ENCODE measurements around the gene PHF21B.

PHF21B gene

GRCh38 chr22:44955102-44955501, 54.7 kb downstream of the PHF21B start:
- no peak for DNase-seq

- no peak for DNase-seq
Observed at GRCh38 chr22:44954149-44954548, 55.7 kb downstream of the PHF21B start.

- DNase-seq: no peak
Observed at GRCh38 chr22:44952863-44953746, 56.7 kb downstream of the PHF21B start.

- no peak for DNase-seq
Observed at GRCh38 chr22:44951510-44951816, 58.3 kb downstream of the PHF21B start.

- DNase-seq: no peak
Observed at GRCh38 chr22:44950806-44951509, 58.8 kb downstream of the PHF21B start.

GRCh38 chr22:44947846-44948245, 62.0 kb downstream of the PHF21B start:
- no peak for DNase-seq

GRCh38 chr22:44947049-44947448, 62.8 kb downstream of the PHF21B start:
- no peak for DNase-seq

- no peak for DNase-seq
Observed at GRCh38 chr22:44944883-44945601, 64.8 kb downstream of the PHF21B start.

- DNase-seq: no peak
Observed at GRCh38 chr22:44943701-44944324, 66.0 kb downstream of the PHF21B start.

- DNase-seq: no peak
Observed at GRCh38 chr22:44942979-44943700, 66.7 kb downstream of the PHF21B start.

- no peak for DNase-seq
Observed at GRCh38 chr22:44942056-44942455, 67.7 kb downstream of the PHF21B start.

- DNase-seq: no peak
Observed at GRCh38 chr22:44941207-44941606, 68.6 kb downstream of the PHF21B start.

- no peak for DNase-seq
Observed at GRCh38 chr22:44940130-44940529, 69.7 kb downstream of the PHF21B start.

GRCh38 chr22:44939451-44939850, 70.4 kb downstream of the PHF21B start:
- DNase-seq: no peak

GRCh38 chr22:44938886-44939285, 70.9 kb downstream of the PHF21B start:
- DNase-seq: no peak

GRCh38 chr22:44937216-44937615, 72.6 kb downstream of the PHF21B start:
- no peak for DNase-seq

- no peak for DNase-seq
Observed at GRCh38 chr22:44936201-44936600, 73.6 kb downstream of the PHF21B start.

GRCh38 chr22:44935724-44936123, 74.1 kb downstream of the PHF21B start:
- no peak for DNase-seq

GRCh38 chr22:44934454-44934735, 75.4 kb downstream of the PHF21B start:
- DNase-seq: no peak

- DNase-seq: no peak
Observed at GRCh38 chr22:44933666-44934453, 75.9 kb downstream of the PHF21B start.

- DNase-seq: no peak
Observed at GRCh38 chr22:44932493-44932892, 77.3 kb downstream of the PHF21B start.

GRCh38 chr22:44931766-44932165, 78.0 kb downstream of the PHF21B start:
- no peak for DNase-seq
